ENCODE results near the gene ANKLE1.

GRCh38 chr19:17302391-17303166 is 20.9 kb downstream of the ANKLE1 start:
- no peak for TF ChIP-seq EZH2 (IDR thresholded peaks at IDR 0.05; ENCODE audit: low read length, missing control alignments)
- TF ChIP-seq, protein P1, sequence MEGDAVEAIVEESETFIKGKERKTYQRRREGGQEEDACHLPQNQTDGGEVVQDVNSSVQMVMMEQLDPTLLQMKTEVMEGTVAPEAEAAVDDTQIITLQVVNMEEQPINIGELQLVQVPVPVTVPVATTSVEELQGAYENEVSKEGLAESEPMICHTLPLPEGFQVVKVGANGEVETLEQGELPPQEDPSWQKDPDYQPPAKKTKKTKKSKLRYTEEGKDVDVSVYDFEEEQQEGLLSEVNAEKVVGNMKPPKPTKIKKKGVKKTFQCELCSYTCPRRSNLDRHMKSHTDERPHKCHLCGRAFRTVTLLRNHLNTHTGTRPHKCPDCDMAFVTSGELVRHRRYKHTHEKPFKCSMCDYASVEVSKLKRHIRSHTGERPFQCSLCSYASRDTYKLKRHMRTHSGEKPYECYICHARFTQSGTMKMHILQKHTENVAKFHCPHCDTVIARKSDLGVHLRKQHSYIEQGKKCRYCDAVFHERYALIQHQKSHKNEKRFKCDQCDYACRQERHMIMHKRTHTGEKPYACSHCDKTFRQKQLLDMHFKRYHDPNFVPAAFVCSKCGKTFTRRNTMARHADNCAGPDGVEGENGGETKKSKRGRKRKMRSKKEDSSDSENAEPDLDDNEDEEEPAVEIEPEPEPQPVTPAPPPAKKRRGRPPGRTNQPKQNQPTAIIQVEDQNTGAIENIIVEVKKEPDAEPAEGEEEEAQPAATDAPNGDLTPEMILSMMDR (conservative IDR thresholded peaks at IDR 0.05 in 1 of 2, IDR thresholded peaks at IDR 0.05 in 1 of 2; ENCODE audit: low read depth in 1 of 2, low read length in 2 of 2), result no peak

Data from fibroblast of lung (primary cell).